ES-I3 (cell line): ENCODE results near the gene RNF115.
"Not testable (repeated sequence)": the region's sequence is repeated elsewhere in the genome, so short reads cannot be mapped to it uniquely, and the experiment has no call there.

Source experiments
- H3K36me3 ChIP-seq: 2 replicates; pipeline ENCODE4 v1.6.1; 2013; ENCODE audit warnings: mild to moderate bottlenecking, low read length, control low read depth, moderate library complexity; ENCODE audit not compliant: insufficient read depth
- H3K4me1 ChIP-seq: 2 replicates; pipeline ENCODE4 v1.6.1; 2013; ENCODE audit warnings: mild to moderate bottlenecking, control low read depth, low read length; ENCODE audit not compliant: insufficient read depth
- H3K9ac ChIP-seq: 2 replicates; pipeline ENCODE4 v1.6.1; 2013; ENCODE audit warnings: low read depth, mild to moderate bottlenecking, low read length, moderate library complexity
- H3K9me3 ChIP-seq: 2 replicates; pipeline ENCODE4 v1.6.1; 2013; ENCODE audit warnings: mild to moderate bottlenecking, low read length, moderate library complexity; ENCODE audit not compliant: control insufficient read depth, insufficient read depth

Gene RNF115

GRCh38 chr1:145777357-145778145 is 46.3 kb downstream of the RNF115 start:
- no peaks in the 10 kb centered on the region for H3K9me3 ChIP-seq
- H3K4me1 ChIP-seq = no peaks in the 10 kb centered on the region; the same call in 1 of the 2 replicates
- H3K9ac ChIP-seq = no peak overlapping the region
- no peaks in the 10 kb centered on the region for H3K36me3 ChIP-seq

GRCh38 chr1:145773423-145773822 is 50.5 kb downstream of the RNF115 start:
- Histone ChIP-seq H3K9ac (no peak overlapping the region), H3K4me1 (no peaks in the 10 kb centered on the region), H3K36me3 (no peaks in the 10 kb centered on the region; the same call in 1 of the 2 replicates), H3K9me3 (no peaks in the 10 kb centered on the region)

DNA sequence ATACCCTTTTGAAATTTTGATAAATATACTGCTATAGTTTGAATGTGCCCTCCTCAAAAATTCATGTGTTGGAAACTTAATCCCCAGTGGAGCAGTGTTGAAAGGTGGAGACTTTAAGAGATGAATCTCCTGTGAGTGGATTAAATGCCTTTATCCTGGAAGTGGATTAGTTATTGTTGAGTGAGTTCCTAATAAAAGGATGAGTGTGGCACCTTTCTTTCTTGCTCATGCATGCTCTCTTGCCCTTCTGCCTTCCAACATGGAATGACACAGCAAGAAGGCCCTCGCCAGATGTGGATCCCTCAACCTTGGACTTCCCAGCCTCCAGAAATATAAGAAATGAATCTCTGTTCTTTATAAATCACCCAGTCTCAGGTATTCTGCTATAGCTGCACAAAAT is 52.8 kb downstream of the RNF115 start:
- H3K9me3 ChIP-seq = no peaks in the 10 kb centered on the region

DNA sequence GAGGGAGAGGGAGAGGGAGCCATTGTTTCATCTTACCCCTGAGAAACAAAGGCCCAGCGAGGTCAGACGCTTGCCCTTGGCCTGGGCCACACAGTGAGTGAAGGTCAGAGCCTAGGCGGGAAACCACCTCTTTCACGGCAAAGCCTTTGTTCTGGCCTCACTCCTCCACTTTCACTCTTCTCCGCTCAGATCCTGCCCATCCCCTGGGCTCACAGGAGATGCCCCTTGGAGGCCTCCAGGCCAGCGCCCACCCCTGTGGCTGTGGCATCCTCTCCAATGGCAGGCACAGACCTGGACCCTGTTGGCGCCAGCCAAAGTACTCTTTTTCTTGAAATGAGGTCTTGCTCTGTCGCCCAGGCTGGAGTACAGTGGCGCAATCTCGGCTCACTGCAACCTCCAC is 55.9 kb downstream of the RNF115 start:
- H3K9ac ChIP-seq, H3K36me3 ChIP-seq, H3K4me1 ChIP-seq, H3K9me3 ChIP-seq: not testable (repeated sequence)

More for the DNA sequence above, 52.8 kb downstream of the RNF115 start:
- H3K36me3 ChIP-seq = no peaks in the 10 kb centered on the region; the same call in 1 of the 2 replicates
- no peak overlapping the region for H3K9ac ChIP-seq
- no peaks in the 10 kb centered on the region for H3K4me1 ChIP-seq

DNA sequence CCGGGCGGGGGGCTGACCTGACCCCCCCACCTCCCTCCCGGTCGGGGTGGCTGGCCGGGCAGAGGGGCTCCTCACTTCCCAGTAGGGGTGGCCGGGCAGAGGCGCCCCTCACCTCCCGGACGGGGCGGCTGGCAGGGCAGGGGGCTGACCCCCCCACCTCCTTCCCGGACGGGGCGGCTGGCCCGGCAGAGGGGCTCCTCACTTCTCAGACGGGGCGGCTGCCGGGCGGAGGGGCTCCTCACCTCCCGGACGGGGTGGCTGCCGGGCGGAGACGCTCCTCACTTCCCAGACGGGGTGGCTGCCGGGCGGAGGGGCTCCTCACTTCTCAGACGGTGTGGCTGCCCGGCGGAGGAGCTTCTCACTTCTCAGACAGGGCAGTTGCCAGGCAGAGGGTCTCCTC is 57.0 kb downstream of the RNF115 start:
- H3K4me1 ChIP-seq, H3K9me3 ChIP-seq, H3K9ac ChIP-seq, H3K36me3 ChIP-seq: not testable (repeated sequence)

DNA sequence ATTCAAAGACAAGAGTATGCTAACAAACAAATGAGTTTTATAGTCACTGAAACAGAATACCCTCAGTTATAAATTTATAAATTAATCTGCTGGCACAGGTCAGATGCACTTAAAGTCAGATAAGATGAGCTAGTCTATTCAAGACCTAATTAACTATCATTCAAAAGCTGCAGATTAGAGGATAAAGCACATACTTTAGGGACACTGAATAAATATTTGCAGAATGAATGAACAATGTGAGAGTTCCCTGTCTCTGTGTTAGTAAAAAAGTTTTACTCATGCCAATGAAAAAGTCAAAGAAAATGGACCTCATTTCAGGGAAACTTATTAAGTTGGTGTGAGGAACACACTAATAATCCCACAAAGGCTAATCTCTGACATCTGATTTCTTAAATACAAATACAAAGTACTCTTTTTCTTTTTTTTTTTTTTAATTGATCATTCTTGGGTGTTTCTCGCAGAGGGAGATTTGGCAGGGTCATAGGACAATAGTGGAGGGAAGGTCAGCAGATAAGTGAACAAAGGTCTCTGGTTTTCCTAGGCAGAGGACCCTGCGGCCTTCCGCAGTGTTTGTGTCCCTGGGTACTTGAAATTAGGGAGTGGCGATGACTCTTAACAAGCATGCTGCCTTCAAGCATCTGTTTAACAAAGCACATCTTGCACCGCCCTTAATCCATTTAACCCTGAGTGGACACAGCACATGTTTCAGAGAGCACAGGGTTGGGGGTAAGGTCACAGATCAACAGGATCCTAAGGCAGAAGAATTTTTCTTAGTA is 58.1 kb downstream of the RNF115 start:
- not testable (repeated sequence) for H3K4me1 ChIP-seq, H3K36me3 ChIP-seq, H3K9ac ChIP-seq, H3K9me3 ChIP-seq

- not testable (repeated sequence) for H3K36me3 ChIP-seq, H3K4me1 ChIP-seq, H3K9ac ChIP-seq, H3K9me3 ChIP-seq
Measured at GRCh38 chr1:145765127-145765526, 58.8 kb downstream of the RNF115 start.

DNA sequence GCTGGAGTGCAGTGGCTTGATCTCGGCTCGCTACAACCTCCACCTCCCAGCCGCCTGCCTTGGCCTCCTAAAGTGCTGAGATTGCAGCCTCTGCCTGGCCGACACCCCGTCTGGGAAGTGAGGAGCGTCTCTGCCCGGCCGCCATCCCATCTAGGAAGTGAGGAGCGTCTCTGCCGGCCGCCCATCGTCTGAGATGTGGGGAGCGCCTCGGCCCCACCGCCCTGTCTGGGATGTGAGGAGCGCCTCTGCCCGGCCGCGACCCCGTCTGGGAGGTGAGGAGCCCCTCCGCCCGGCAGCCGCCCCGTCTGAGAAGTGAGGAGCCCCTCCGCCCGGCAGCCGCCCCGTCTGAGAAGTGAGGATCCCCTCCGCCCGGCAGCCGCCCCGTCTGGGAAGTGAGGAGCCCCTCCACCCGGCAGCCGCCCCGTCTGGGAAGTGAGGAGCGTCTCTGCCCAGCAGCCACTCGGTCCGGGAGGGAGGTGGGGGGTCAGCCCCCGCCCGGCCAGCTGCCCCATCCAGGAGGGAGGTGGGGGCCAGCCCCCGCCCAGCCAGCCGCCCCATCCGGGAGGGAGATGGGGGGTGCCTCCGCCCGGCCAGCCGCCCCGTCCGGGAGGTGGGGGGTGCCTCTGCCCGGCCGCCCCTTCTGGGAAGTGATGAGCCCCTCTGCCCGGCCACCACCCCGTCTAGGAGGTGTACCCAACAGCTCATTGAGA is 59.5 kb downstream of the RNF115 start:
- H3K4me1 ChIP-seq, H3K9me3 ChIP-seq, H3K36me3 ChIP-seq, H3K9ac ChIP-seq: not testable (repeated sequence)

DNA sequence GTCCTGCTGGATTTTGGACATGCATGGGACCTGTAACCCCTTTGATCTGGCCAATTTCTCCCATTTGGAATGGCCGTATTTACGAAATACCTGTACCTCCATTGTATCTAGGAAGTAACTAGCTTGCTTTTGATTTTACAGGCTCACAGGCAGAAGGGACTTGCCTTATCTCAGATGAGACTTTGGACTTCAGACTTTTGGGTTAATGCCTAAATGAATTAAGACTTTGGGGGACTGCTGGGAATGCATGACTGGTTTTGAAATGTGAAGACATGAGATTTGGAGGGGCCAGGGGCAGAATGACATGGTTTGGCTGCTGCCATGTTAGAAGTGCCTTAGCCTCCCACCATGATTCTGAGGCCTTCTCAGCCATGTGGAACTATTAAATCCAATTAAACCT is 61.9 kb downstream of the RNF115 start:
- not testable (repeated sequence) for H3K9me3 ChIP-seq, H3K36me3 ChIP-seq, H3K9ac ChIP-seq, H3K4me1 ChIP-seq

- H3K9me3 ChIP-seq, H3K4me1 ChIP-seq, H3K36me3 ChIP-seq, H3K9ac ChIP-seq: not testable (repeated sequence)
Measured at GRCh38 chr1:145761498-145761897, 62.4 kb downstream of the RNF115 start.

DNA sequence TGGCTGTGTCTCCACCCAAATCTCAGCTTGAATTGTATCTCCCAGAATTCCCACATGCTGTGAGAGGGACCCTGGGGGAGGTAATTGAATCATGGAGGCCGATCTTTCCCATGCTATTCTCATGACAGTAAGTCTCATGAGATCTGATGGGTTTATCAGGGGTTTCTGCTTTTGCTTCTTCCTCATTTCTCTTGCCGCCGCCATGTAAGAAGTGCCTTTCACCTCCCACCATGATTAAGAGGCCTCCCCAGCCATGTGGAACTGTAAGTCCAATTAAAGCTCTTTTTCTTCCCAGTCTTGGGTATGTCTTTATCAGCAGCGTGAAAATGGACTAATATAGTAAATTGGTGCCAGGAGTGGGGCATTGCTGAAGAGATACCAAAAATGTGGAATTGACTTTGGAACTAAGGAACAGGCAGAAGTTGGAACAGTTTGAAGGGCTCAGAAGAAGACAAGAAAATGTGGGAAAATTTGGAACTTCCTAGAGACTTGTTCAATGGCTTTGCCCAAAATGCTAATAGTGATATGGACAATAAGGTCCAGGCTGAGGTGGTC is 63.4 kb downstream of the RNF115 start:
- H3K9ac ChIP-seq, H3K9me3 ChIP-seq, H3K36me3 ChIP-seq, H3K4me1 ChIP-seq: not testable (repeated sequence)

- Histone ChIP-seq H3K9me3 (peaks cover 3% of the 10 kb centered on the region), H3K4me1 (no peaks in the 10 kb centered on the region), H3K36me3 (no peaks in the 10 kb centered on the region; the same call in 1 of the 2 replicates)
Measured at GRCh38 chr1:145759721-145760120, 64.2 kb downstream of the RNF115 start.

DNA sequence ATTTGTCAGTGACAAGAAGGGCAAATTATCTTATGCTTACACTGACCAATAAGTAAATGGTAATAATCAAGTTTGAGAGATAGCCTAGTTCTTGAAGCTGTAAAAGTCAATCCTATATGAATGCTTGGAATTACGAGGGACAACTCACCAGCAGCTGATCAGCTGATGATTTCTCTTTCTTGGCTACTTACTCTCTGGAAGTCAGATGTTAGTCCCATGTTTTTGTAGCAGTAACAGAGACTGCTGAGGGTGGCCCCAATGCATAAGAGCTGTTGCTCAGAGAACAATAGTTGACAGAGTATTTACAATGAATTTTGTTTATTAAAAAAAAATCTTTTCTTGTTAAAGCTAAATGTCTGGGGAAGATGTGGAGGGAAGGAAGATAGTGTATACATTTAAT is 65.3 kb downstream of the RNF115 start:
- Histone ChIP-seq H3K9ac (no peak overlapping the region), H3K36me3 (no peaks in the 10 kb centered on the region; the same call in 1 of the 2 replicates), H3K4me1 (no peaks in the 10 kb centered on the region), H3K9me3 (peaks cover 3% of the 10 kb centered on the region)

More at GRCh38 chr1:145759721-145760120, 64.2 kb downstream of the RNF115 start:
- no peak overlapping the region for H3K9ac ChIP-seq

DNA sequence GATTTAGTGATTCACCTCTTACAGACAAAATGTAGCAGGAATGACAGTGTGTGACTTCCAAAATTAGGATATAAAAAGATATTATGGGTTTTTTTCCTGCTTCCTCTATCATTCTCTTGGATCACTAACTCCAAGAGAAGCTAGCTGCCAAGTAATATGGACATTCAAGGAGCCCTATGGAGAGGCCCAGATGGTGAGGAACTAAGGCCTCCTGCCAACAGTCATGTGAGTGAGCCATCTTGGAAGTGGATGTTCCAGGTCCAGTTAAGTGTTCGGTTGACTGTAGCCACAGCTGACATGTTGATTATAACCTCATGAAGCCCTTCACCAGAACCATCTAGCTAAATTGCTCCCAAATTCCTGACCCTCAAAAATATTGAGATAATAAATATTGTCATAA is 65.8 kb downstream of the RNF115 start:
- no peaks in the 10 kb centered on the region; the same call in 1 of the 2 replicates for H3K36me3 ChIP-seq

More for the DNA sequence above, 65.8 kb downstream of the RNF115 start:
- Histone ChIP-seq H3K9ac (no peak overlapping the region), H3K4me1 (no peaks in the 10 kb centered on the region), H3K9me3 (peaks cover 3% of the 10 kb centered on the region)
